Superior temporal gyrus (tissue), 1 donor: ENCODE data around the gene MCC.
A peak's percentile ranks its signal among the peaks of the same experiment; 100 is the strongest.
"Not testable (repeated sequence)": the region's sequence is repeated elsewhere in the genome, so short reads cannot be mapped to it uniquely, and the experiment has no call there.

ENCODE experiments used
- DNase-seq: peaks from one replicate; pipeline ENCODE4 v3.0.0-alpha.2; 2016; ENCODE audit errors: extremely low spot score

MCC gene

DNA sequence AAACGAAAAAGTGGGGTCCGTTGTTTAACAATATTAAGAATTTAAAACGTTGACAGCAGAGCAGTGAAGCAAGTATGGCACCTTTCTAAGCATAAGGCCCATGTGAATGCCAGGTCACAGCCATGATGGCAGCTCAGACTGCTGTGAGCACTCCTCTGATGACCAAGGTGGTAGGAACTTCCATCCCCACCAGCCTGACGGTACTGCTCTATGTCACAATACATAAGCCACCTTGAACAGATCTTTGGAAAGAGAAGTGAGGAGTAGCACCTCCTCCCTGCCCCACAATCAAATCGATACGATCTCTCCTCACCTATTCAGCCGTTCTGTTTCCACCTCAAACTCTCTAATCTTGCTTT, 405.7 kb downstream of the MCC start:
- DNase-seq = no peak

- no peak for DNase-seq
Observed at GRCh38 chr5:113081881-113082546, 406.2 kb downstream of the MCC start.

DNA sequence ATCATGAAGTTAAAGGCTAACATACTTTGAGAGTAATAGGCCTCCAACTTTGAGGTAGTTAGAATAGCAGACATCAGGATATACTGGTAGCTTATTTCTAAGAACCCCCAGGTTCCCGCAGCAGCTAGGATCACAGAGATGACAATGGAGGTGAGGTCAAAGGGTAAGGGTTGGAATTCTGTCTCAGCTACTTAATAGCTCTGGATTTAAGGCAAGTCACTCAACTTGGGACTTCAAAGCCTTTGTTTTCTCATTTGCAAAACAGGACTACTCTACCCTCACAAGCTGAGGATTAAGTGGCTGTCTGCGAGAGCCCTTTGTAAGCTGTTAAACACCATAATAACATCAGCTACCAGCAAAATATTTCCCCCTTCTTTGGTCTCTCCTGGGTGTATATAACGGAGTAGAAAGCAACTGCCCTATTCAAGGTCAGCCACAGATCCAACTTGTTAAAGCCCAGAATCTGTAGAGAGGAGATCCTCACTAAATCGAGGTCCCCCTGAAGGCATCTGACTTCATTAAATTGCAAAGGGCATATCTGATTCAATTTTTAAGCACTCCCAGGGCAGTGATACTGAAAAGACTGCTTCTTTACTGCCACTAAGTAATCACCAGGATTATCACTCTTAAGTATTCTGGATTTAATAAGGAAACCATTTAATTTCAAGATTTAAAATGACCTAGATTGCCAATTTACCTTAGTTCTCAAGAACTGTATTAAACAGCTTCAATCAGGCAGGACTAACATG, 407.0 kb downstream of the MCC start:
- DNase-seq = no peak

- not testable (repeated sequence) for DNase-seq
Observed at GRCh38 chr5:113076649-113077048, 411.6 kb downstream of the MCC start.

DNA sequence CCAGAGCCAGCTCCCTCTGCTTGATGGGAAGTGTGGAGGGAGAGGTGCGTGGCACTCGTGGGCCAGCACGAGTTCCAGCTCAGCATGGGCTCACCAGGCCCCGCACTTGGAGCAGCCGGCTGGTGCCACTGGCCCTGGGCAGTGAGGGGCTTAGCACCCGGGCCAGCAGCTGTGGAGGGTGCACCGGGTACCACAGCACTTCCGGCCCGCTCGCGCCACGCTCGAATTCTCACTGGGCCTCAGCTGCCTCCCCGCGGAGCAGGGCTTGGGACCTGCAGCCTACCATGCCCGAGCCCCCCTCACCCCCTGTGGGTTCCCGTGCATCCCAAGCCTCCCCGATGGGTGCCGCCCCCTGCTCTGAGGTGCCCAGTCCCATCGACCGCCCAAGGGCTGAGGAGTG, 413.2 kb downstream of the MCC start:
- no peak for DNase-seq

DNA sequence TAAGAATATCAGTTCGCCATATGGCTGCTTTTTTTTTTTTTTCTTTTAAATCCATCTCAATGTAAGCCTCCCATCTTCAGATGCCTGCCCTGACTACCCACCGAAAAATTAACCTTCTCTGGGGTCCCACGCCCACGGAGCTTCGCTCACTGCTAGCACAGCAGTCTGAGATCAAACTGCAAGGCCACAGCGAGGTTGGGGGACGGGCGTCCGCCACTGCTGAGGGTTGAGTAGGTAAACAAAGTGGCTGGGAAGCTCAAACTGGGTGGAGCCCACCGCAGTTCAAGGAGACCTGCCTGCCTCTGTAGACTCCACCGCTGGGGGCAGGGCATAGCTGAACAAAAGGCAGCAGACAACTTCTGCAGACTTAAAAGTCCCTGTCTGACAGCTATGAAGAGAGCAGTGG, 414.6 kb downstream of the MCC start:
- DNase-seq = not testable (repeated sequence)

GRCh38 chr5:113071401-113071800, 416.9 kb downstream of the MCC start:
- no peak for DNase-seq

DNA sequence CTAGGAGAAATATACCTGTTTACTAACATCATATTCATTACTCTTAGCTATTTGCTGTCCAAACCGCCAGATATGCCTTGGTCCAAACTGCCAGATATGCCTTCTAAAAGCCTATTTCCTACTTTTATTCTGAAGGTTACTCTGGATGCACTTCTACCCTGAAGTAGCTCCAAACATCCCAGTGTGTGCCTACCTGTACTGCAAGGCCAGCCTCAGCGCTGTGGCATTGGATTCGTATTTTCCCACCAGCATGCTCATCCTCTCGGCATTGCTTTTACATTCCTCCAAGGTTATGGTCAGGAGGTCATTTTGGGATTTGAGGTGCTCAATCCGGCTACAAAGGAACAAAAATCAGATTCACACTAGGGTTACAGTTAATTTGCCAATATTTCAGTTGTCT, 417.4 kb downstream of the MCC start:
- no peak for DNase-seq

GRCh38 chr5:113068559-113068958, 419.7 kb downstream of the MCC start:
- DNase-seq = no peak

DNA sequence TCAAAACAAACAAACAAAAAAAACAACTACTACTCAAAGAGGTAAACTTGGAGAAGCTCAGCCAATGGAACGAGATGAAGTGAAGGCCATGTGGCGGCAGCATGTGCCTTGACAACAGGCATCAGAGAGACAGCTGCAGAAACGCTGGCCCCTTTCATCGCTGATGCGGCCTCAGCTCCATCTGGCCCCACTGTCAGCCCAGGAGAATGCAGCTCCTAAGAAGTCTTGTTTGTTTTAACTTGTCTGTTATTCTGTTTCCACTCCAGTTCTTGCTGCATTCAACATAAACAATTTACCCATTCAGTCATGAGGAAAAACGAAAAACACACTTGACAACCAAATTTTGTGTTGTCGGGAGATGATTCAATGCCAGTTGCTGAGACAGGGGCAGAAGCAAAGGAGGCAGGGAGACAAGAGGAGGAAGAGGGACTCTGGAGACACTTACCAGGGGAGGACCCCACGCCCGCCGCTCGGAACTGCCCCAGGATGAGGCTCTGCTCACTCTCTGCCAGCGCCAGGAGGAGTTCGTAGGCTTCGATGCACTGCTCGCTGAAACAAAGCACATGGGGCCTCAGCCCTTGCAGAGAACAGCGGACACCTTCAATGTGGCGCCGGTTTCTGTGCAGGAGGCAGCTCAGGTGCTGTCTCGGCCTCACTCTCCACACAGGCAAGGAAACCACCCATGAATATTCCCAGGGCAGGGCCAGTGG, 420.5 kb downstream of the MCC start:
- DNase-seq = no peak

- no peak for DNase-seq
Observed at GRCh38 chr5:113065626-113066025, 422.6 kb downstream of the MCC start.

GRCh38 chr5:113064806-113065205, 423.4 kb downstream of the MCC start:
- DNase-seq = no peak

- DNase-seq = no peak
Observed at GRCh38 chr5:113063927-113064326, 424.3 kb downstream of the MCC start.

- DNase-seq = no peak
Observed at GRCh38 chr5:113062869-113063508, 425.3 kb downstream of the MCC start.

DNA sequence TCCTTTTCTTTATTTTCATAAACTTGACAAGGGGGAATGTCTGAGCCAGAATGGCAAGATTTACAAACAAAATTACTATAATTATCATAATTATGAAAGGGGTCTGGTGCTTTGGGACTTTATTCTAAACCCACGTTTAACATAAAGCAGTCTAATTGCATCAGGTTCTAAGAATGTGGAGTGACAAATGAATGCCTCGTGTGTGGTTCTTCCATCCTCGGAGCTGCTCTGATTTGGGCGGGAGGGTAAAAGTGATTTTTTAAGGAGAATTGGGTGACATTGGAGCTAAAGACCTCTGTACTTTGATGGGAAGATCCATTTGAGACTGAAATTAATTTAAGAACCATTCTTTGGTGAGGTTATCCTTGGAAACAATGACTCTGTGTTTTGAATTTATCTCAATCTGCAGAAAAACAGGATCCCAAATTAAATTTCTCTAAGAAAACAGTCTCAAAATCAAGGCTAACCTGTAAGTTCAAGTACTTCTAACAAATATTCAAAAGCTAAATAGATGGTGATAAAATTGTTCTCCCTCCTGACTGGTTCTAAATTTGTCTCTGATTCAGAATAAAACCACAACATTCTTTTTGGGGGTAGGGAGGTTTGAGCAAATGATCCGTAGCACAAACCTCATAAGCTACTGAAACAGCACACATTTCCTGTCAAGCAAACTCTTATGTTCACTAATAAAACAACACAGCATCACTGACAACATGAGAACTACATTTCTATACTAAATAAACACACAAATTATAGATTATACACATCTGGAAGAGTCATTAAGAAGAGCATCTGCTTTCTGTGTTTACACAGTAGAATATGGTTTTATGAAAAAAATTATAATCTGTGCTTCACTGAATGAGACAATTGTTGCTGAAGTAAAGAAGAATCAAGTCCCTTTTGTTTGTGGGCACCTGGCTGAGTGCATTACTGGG, 426.1 kb downstream of the MCC start:
- no peak for DNase-seq

- no peak for DNase-seq
Observed at GRCh38 chr5:113060408-113061025, 427.7 kb downstream of the MCC start.

GRCh38 chr5:113059232-113060040, 428.8 kb downstream of the MCC start:
- DNase-seq = no peak

- no peak for DNase-seq
Observed at GRCh38 chr5:113058706-113059226, 429.5 kb downstream of the MCC start.

GRCh38 chr5:113058269-113058668, 430.0 kb downstream of the MCC start:
- DNase-seq = no peak

GRCh38 chr5:113057557-113057984, 430.7 kb downstream of the MCC start:
- DNase-seq = peak; percentile 38
